GM18499 (cell line): ENCODE results near the gene DPP3.

Experiments used
- ATAC-seq: cut with Tn5 transposase; IDR thresholded peaks from one replicate; pipeline ENCODE4 v1.9.1; 2021; ENCODE audit warnings: moderate number of reproducible peaks; ENCODE audit not compliant: insufficient read depth, unreplicated experiment

The DPP3 gene

DNA sequence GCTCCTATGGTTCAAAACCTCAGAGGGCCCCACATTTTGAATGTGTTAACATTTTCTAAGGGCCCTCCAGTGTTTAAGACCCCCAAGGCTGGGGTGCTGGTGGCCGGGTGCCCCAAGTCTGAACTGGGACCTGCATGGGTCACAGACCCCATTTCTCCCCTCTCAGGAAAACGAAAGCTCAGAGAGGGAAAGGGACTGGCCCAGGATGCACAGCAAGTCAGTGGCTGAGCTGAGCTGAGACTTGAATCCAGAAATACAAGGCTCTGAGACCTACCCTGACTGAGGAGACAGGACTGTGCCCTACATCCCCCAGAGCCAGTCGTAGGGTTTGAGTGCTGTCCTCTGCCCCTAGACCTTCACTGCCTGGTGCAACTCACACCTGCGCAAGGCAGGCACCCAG lies 70.7 kb downstream of the DPP3 start:
- ATAC-seq: no peak

DNA sequence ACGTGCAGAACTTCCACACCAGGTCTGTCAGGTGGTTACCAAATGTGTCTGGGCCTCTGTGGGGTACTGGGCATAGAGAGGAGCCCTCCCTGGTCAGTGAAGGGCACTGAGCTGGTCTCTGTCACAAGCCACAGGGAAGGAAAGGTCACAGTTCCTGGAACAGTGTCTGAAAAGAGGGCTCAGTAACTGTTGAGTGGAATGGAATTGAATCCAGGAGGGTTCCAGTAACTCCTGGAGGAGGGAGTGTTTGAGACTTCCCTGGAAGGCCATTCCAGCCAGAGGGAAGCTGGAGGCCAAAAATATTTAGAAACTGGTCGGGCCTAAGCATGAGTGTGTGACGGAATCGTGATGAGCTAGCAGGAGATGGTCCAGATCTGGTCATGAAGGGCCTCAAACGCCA lies 74.4 kb downstream of the DPP3 start:
- ATAC-seq: no peak

DNA sequence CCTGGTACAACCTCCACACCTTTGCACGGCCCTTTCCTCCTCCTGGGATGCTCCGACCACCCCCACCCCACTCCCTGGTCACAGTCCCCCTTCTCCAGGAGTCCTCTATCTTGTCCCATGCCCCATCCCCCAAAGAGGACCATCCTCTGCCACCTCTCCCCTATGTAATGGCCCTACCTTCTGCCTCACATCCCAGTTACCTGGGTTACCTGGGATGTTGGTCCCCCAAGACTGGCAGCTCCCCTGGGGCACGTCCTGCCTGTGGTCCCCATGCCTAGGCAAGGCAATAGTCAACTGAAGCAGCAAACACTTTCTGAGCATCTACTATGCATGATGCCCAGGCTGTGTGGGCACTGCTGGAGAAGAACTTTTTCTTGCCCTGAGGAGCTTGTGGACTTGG lies 75.2 kb downstream of the DPP3 start:
- no peak for ATAC-seq

DNA sequence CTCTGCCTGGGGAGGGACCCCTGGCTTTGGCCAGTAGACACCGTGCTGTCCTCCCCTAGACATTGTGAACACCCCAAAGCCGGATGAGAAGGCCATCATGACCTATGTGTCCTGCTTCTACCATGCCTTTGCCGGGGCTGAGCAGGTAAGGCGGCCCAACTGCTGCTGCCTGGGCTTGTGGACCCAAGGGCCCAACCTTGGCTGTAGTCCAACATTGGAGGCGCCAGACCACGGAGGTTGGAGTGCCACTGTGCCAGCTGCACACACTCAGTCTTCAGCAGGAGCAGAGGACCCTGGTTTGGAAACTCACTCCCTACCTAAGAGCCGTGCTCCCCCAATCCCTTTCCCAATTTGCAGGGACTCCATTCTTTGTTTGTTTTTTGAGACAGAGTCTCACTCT lies 75.9 kb downstream of the DPP3 start:
- ATAC-seq: no peak

DNA sequence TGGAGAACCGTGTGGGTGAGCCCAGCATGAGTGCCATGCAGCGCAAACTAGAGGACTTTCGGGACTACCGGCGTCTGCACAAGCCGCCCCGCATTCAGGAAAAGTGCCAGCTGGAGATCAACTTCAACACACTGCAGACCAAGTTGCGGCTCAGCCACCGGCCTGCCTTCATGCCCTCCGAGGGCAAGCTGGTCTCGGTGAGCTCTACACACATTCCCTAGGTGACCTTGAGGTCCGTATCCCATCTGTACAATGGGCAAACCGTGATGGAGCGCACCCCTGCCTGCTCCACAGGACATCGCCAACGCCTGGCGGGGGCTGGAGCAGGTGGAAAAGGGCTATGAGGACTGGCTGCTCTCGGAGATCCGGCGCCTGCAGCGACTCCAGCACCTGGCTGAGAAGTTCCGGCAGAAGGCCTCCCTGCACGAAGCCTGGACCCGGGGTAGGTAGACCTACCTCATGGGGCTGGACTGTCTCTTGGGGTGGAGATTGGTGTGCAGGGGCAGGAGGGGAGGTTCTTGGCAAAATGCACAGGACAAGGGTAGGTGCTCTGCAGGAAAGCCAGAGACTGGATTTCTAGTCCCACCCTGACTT lies 77.6 kb downstream of the DPP3 start:
- no peak for ATAC-seq
